GM21717 (cell line): ENCODE measurements around the gene NIT1.

ENCODE experiments used
- ATAC-seq: cut with Tn5 transposase; IDR thresholded peaks from one replicate; pipeline ENCODE4 v1.9.1; 2021; ENCODE audit warnings: mild to moderate bottlenecking, moderate library complexity; ENCODE audit not compliant: unreplicated experiment

Gene NIT1

GRCh38 chr1:161083748-161084596 lies 33.9 kb upstream of the NIT1 start:
- no peak for ATAC-seq

GRCh38 chr1:161084597-161084988 lies 33.3 kb upstream of the NIT1 start:
- no peak for ATAC-seq

- ATAC-seq: no peak
Observed at GRCh38 chr1:161085165-161085564, 32.7 kb upstream of the NIT1 start.

DNA sequence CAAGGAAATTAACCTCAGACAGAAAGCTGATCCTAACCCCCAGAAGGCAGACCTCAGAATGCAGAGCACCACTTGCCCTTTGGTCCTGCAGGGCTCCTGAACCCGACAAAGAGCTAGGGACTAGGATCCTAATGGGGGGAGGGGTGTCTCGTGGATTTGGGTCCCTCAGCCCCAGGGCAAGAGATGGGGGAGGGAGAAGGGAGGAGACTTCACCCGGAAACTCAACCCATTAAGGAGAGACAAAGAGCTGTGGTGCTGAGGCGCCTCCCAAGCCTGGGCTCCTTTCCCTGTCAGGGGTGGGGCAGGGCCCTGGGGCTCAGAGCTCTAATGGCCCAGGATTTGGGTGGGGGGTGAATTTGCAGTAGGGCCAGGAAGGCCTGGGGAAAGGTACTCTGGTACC lies 31.4 kb upstream of the NIT1 start:
- no peak for ATAC-seq

DNA sequence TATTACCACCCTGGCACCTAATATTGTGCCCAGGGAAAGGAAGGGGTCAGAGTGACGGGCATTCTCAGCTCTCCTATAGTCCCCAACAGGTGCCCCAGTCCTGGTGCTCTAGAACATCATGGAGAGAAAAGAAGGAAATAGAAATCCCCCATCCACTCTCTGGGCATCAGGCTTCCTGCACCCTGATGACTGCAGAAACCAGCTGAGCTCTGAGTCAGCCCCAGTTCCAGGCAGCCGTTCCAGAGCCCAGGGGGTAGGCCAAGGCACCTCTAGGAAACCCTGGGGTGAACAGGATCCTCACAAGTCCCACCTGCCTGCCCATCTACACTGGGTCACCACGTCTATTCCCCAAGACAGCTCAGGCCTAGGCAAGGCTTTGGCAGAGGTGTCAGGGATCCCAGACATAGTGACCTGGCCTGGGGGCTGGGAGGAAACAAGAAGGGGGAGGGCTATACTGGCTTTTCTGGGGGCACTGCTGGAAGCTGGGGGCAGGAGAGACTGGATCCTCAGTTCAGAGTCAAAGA lies 29.3 kb upstream of the NIT1 start:
- ATAC-seq: no peak

DNA sequence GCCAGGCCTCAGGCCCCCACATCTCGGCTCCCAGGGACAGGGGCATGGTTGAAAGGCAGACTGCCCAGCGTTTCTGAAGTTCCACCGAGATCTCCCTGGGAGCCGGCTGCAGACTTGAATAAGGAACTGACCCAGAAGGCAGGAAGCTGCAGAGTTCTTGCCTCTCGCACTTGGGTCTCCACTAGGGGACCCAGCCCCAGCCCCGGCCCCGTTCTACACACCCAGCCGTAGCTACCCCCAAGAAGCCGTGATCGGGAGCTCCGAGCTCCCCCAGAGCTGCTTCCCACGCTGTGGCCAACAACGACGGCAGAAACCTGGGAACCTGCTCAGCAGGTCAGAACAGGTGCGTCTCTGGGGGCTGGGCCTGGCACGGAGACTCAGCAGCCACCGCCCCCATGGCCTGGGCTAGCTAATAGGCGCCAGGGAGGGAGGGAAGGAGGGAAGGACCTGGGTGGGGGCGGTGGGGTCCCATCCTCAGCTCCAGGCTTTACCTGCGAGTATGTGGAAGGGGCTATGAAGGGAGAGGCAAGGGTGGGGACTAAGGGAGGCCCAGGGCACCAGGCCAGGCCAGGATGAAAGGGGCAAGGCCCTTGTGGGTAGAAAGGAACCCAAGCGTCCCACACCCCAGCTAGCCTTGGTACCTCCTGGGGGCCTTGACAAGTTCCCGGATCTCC lies 28.5 kb upstream of the NIT1 start, which contains the start of gene NECTIN4:
TSS of gene NECTIN4 (minus strand) at position 308 of the 674 bp plus-strand sequence. CDS start at position 46, 262 bp downstream.
- ATAC-seq: no peak

DNA sequence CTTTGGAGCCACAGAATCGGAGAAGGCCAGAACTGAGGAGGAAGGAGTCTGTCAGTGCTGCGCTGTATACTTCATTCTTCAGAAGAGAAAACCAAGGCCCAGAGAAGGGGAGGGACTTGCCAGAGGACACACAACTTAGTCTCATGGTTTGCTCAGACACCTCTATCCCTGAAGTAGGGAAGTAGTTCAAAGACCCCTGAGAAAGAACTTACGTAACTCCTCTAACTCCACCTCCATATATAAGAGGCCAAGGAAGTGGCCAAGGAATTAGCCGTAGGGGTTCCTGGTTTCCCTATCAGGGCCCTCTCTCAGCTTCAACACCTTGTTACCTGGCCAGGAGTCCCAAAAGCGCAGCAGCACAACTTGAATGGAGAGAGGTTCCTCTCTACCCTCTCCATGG lies 28.0 kb upstream of the NIT1 start:
- ATAC-seq: no peak

- ATAC-seq: no peak
Observed at GRCh38 chr1:161090617-161091016, 27.3 kb upstream of the NIT1 start.

GRCh38 chr1:161091093-161091492 lies 26.8 kb upstream of the NIT1 start:
- no peak for ATAC-seq

GRCh38 chr1:161091796-161092507 lies 26.0 kb upstream of the NIT1 start:
- no peak for ATAC-seq

DNA sequence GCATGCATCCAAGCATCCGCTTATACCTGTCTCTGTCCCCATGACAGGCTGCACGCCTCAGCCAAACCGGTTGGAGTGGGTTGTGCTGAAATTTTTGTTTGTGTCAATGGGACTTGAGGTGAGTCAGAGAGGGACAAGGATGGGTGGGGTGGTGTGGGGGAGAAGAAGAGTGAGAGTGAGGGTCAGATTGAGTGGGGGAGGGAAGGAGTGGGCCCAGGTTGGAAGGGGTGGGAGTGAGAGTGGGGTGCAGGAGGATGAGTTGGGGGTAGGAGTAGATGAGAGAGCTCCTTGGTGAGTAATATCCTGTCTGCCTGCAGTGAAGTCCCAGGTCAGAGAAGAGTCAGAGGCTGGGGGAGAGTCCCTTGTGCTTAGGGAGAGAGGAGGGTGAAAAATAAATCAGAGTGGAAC lies 25.3 kb upstream of the NIT1 start:
- no peak for ATAC-seq

DNA sequence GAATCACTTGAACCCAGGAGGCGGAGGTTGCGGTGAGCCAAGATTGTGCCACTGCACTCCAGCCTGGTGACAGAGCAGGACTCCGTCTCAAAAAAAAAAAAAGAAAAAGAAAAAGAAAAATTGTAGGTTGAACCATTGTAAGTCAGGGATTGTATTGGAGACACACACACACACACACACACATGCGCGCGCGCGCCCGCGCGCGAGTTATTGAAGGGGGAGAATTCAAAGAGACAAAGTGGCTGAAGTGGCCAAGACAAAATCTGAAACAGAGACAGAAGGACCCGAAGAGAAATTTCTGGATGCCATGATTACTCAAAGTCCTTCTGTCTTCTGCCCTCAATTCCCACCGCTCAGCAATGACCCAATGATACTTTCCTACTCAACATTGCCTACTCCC lies 23.4 kb upstream of the NIT1 start:
- no peak for ATAC-seq

DNA sequence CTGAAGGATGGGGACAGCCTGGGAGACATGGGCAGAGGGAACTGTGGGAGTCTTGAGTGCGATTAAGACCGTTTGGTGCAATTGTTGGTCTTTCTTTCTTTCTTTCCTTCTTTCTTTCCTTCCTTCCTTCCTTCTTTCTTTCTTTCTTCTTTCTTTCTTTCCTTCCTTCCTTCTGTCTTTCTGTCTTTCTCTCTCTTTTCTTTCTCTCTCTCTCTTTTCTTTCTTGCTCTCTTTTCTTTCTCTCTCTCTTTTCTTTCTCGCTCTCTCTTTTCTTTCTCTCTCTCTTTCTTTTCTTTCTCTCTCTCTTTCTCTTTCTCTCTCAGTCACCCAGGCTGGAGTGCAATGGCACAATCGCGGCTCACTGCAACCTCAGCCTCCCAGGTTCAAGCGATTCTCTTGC lies 22.7 kb upstream of the NIT1 start:
- ATAC-seq: no peak

DNA sequence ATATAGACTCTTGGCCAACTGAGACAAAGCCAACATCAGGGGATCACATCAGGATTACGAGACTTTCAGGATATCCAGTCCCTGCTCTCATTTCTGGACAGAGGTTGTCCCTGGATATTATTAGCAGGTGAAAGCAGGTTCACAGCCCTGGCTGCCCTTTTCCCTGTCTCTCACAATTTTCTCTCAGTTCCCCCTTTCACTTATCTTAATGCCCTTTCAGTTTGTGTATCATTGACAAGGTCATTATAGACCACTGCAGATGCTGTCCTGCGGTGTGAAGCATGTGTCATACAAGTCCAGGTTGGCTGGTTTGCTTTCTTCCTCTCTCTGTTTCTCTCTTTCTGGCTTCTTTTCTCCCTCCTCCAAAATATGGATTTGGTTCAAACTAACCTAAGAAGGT lies 21.9 kb upstream of the NIT1 start:
- no peak for ATAC-seq

- no peak for ATAC-seq
Observed at GRCh38 chr1:161096530-161096929, 21.4 kb upstream of the NIT1 start.

GRCh38 chr1:161098210-161099068 lies 19.5 kb upstream of the NIT1 start, which contains the start of gene KLHDC9:
Gene KLHDC9 (plus strand): TSS chr1:161098361. CDS start chr1:161098536, 175 bp downstream.
- ATAC-seq: peak; percentile 51

DNA sequence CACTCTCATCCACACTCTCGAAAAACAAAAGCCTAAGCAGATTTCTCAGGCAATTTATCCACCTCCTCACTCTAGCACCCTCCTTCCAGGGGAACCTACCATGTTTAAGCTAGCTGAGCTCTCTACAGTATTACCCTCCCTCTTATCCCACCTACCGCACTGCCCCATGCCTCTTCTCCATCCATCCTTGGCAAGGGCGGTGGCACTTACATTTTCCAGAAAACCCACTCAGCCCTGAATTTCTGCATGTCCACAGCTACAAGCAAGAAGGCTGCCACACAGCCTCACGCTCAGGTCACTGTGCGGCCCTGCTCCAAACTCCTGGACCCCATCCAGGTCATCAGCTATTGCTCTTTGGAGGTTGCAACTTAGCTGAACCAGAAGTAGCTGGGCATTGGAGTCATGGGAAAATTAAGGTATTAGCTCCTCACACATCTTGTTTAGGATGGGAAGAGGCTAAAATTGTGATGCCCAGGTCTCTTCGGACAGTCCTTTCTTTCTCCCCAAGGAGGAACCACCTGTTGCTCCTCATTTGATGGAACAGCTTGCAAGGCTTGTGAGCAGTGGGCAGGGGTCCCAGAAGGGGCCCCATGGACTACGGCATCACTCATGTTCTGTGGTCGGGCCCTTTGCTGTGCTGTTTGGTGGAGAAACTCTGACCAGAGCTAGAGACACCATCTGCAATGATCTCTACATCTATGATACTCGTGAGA lies 18.7 kb upstream of the NIT1 start:
- no peak for ATAC-seq

DNA sequence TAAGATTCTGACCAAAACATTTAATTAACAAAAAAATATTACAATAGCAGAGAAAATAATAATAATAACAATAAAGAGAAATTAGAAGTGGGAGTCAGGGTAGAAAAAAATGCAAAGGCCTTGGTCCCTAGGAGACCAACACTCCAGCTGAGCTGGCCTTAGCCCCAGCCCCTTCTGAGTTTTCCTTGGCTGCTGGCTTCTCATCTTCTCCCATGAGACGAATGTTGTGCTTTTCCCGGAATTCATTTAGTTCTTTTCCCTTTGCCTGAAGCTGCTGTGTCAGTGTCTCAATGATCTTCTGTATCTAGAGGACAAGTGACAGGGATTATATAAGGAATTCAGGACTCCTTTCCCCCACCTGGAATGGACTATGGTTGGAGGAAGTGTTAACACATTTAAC lies 17.3 kb upstream of the NIT1 start:
- ATAC-seq: no peak

GRCh38 chr1:161106431-161106830 lies 11.5 kb upstream of the NIT1 start:
- ATAC-seq: no peak

- ATAC-seq: no peak
Observed at GRCh38 chr1:161111117-161111516, 6.8 kb upstream of the NIT1 start.
